SK-N-SH (cell line): Measurements from ENCODE around the gene GIN1.

Experiments used
- EP300 ChIP-seq, 2 experiments: IDR thresholded peaks; 2 replicates each; pipeline versions ENCODE4 v1.4.0 to v1.6.1; 2012; ENCODE audit warnings: borderline replicate concordance in 1 of 2, low read depth in 1 of 2, low read length in 1 of 2
- EZH2phosphoT487 ChIP-seq: fragments of 200-600 bp; sonication (generic); IDR thresholded peaks from 2 replicates; pipeline ENCODE4 v1.6.1; 2017; ENCODE audit warnings: low read depth, mixed run types, mild to moderate bottlenecking, antibody characterized with exemption, moderate library complexity, borderline replicate concordance
- GABPA ChIP-seq: IDR thresholded peaks from 2 replicates; pipeline ENCODE4 v1.4.0; 2012; ENCODE audit warnings: low read depth, mild to moderate bottlenecking
- JUND ChIP-seq: IDR thresholded peaks from 2 replicates; pipeline ENCODE4 v1.4.0; 2012
- MEF2A ChIP-seq: IDR thresholded peaks from 2 replicates; pipeline ENCODE4 v1.4.0; 2012; ENCODE audit warnings: low read depth, borderline replicate concordance
- RAD21 ChIP-seq: IDR thresholded peaks from 2 replicates; pipeline ENCODE4 v1.6.1; 2012; ENCODE audit warnings: mild to moderate bottlenecking, low read length
- TAF1 ChIP-seq: IDR thresholded peaks from 2 replicates; pipeline ENCODE4 v1.6.1; 2012; ENCODE audit warnings: low read depth, mild to moderate bottlenecking, low read length, moderate library complexity, borderline replicate concordance
- YY1 ChIP-seq: IDR thresholded peaks from 2 replicates; pipeline ENCODE4 v1.4.0; 2012; ENCODE audit warnings: low read depth, mild to moderate bottlenecking
- TF ChIP-seq, protein P1 (sequence below): fragments of 150-350 bp; IDR thresholded peaks from 2 replicates; pipeline ENCODE4 v1.6.1; 2017; ENCODE audit warnings: antibody characterized with exemption, low read length, low read depth, borderline replicate concordance
- TF ChIP-seq, protein P2 (sequence below): IDR thresholded peaks from 2 replicates; pipeline ENCODE4 v1.6.1; 2012; ENCODE audit warnings: mild to moderate bottlenecking, low read depth, low read length, moderate library complexity
- TF ChIP-seq, protein P3 (sequence below): fragments of 200-600 bp; sonication (generic); IDR thresholded peaks from 2 replicates; pipeline ENCODE4 v1.6.1; 2017; ENCODE audit warnings: antibody characterized with exemption, mild to moderate bottlenecking, moderate library complexity
- TF ChIP-seq, protein P4 (sequence below): IDR thresholded peaks from 2 replicates; pipeline ENCODE4; 2012

DNA sequence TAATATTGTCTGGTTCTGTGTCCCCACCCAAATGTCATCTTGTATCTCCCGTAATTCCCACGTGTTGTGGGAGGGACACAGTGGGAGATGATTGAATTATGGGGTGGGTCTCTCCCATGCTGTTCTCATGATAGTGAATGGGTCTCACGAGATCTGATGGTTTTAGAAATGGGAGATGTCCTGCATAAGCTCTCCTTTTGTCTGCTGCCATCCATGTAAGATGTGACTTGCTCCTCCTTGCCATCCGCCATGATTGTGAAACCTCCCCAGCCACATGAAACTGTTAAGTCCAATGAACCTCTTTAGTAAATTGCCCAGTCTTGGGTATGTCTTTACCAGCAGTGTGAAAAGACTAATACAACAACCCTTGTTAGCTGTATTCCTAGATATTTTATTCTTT lies 44.5 kb downstream of the GIN1 start:
- no peak for TF ChIP-seq EP300 (IDR thresholded peaks at IDR 0.05; ENCODE audit: borderline replicate concordance in 1 of 2, low read depth in 1 of 2, low read length in 1 of 2)
- TF ChIP-seq, protein P1, sequence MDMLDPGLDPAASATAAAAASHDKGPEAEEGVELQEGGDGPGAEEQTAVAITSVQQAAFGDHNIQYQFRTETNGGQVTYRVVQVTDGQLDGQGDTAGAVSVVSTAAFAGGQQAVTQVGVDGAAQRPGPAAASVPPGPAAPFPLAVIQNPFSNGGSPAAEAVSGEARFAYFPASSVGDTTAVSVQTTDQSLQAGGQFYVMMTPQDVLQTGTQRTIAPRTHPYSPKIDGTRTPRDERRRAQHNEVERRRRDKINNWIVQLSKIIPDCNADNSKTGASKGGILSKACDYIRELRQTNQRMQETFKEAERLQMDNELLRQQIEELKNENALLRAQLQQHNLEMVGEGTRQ = no peak
- TF ChIP-seq, protein P2, sequence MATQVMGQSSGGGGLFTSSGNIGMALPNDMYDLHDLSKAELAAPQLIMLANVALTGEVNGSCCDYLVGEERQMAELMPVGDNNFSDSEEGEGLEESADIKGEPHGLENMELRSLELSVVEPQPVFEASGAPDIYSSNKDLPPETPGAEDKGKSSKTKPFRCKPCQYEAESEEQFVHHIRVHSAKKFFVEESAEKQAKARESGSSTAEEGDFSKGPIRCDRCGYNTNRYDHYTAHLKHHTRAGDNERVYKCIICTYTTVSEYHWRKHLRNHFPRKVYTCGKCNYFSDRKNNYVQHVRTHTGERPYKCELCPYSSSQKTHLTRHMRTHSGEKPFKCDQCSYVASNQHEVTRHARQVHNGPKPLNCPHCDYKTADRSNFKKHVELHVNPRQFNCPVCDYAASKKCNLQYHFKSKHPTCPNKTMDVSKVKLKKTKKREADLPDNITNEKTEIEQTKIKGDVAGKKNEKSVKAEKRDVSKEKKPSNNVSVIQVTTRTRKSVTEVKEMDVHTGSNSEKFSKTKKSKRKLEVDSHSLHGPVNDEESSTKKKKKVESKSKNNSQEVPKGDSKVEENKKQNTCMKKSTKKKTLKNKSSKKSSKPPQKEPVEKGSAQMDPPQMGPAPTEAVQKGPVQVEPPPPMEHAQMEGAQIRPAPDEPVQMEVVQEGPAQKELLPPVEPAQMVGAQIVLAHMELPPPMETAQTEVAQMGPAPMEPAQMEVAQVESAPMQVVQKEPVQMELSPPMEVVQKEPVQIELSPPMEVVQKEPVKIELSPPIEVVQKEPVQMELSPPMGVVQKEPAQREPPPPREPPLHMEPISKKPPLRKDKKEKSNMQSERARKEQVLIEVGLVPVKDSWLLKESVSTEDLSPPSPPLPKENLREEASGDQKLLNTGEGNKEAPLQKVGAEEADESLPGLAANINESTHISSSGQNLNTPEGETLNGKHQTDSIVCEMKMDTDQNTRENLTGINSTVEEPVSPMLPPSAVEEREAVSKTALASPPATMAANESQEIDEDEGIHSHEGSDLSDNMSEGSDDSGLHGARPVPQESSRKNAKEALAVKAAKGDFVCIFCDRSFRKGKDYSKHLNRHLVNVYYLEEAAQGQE = no peak
- TF ChIP-seq, protein P3, sequence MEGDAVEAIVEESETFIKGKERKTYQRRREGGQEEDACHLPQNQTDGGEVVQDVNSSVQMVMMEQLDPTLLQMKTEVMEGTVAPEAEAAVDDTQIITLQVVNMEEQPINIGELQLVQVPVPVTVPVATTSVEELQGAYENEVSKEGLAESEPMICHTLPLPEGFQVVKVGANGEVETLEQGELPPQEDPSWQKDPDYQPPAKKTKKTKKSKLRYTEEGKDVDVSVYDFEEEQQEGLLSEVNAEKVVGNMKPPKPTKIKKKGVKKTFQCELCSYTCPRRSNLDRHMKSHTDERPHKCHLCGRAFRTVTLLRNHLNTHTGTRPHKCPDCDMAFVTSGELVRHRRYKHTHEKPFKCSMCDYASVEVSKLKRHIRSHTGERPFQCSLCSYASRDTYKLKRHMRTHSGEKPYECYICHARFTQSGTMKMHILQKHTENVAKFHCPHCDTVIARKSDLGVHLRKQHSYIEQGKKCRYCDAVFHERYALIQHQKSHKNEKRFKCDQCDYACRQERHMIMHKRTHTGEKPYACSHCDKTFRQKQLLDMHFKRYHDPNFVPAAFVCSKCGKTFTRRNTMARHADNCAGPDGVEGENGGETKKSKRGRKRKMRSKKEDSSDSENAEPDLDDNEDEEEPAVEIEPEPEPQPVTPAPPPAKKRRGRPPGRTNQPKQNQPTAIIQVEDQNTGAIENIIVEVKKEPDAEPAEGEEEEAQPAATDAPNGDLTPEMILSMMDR = no peak
- no peak for TF ChIP-seq TAF1
- no peak for TF ChIP-seq RAD21
- TF ChIP-seq, protein P4, sequence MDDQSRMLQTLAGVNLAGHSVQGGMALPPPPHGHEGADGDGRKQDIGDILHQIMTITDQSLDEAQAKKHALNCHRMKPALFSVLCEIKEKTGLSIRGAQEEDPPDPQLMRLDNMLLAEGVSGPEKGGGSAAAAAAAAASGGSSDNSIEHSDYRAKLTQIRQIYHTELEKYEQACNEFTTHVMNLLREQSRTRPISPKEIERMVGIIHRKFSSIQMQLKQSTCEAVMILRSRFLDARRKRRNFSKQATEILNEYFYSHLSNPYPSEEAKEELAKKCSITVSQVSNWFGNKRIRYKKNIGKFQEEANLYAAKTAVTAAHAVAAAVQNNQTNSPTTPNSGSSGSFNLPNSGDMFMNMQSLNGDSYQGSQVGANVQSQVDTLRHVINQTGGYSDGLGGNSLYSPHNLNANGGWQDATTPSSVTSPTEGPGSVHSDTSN = no peak
- no peak for TF ChIP-seq JUND
- no peak for TF ChIP-seq GABPA
- no peak for TF ChIP-seq MEF2A
- TF ChIP-seq YY1 = no peak
- no peak for TF ChIP-seq EZH2phosphoT487
